Transverse colon (tissue), 4 donors: Measurements from ENCODE around the gene ATE1. TPM values are rescaled to one million over a fixed set of nuclear protein-coding genes. Genes with fewer than 3 reads are reported as not detected.

Source experiments
- DNase-seq: peaks from one replicate; pipeline ENCODE4 v3.0.0-alpha.2; 2019
- H3K27ac ChIP-seq, 4 donors: fragments of 200-600 bp; sonication (generic); 2 replicates each; pipeline ENCODE4 v1.5.1; 2016 to 2018; ENCODE audit warnings: inconsistent platforms in 4 of 4
- H3K27me3 ChIP-seq: fragments of 200-600 bp; sonication (generic); 2 replicates; pipeline ENCODE4 v1.5.1; 2017; ENCODE audit warnings: inconsistent platforms
- H3K36me3 ChIP-seq, 4 donors: fragments of 200-600 bp; sonication (generic); 2 replicates each; pipeline ENCODE4 v1.5.1; 2017 to 2019; ENCODE audit warnings: inconsistent platforms in 4 of 4
- H3K4me1 ChIP-seq, 4 donors: fragments of 200-600 bp; sonication (generic); 2 replicates each; pipeline ENCODE4 v1.5.1; 2017 to 2020; ENCODE audit warnings: inconsistent platforms in 4 of 4
- H3K4me3 ChIP-seq, 4 donors: fragments of 200-600 bp; sonication (generic); 1 replicate in 1 of 4; 2 replicates in 3 of 4; pipeline versions ENCODE4 v1.5.1 to v1.6.1; 2017 to 2019; ENCODE audit warnings: inconsistent platforms in 4 of 4
- H3K9me3 ChIP-seq, 2 donors: fragments of 200-600 bp; sonication (generic); 2 replicates each; pipeline ENCODE4 v1.5.1; 2017 to 2019; ENCODE audit warnings: inconsistent platforms in 2 of 2
- EP300 ChIP-seq: sonication (generic); formaldehyde crosslinking; IDR thresholded peaks from one replicate; pipeline ENCODE4 v1.6.1; 2017; ENCODE audit warnings: antibody characterized with exemption, low read depth
- POLR2A ChIP-seq: fragments of 450-650 bp; IDR thresholded peaks from one replicate; pipeline ENCODE4 v1.6.1; 2016; ENCODE audit warnings: antibody characterized with exemption, mild to moderate bottlenecking, moderate library complexity
- POLR2AphosphoS5 ChIP-seq, 3 donors: sonication (generic); formaldehyde crosslinking; IDR thresholded peaks; one replicate each; pipeline ENCODE4 v1.6.1; 2016; ENCODE audit warnings: antibody characterized with exemption in 3 of 3
- WGBS, 2 donors: methylation state at CpG; one replicate each; pipeline ENCODE4 v1.1.5; 2018; ENCODE audit warnings: low coverage in 1 of 2; 5-methylcytosine and 5-hydroxymethylcytosine counted together
- in situ Hi-C, 4 donors: fragments of 200-750 bp; cut with MboI; loops; one replicate each; pipeline versions ENCODE4 v1.15.0 to v1.15.1; 2017; ENCODE audit warnings: low sequenced_read_pairs in 3 of 4, low pct_ligation_motif_present in 1 of 4, low pct_unique_long_range_greater_than_20kb in 1 of 4
- intact Hi-C: fragments of 100-400 bp; cut with DNase I; formaldehyde crosslinking; loops from one replicate; pipeline ENCODE4 v1.15.1; 2023; ENCODE audit warnings: low total_unique reads
- total RNA-seq, 4 donors: library from RNA; depleted of rRNA; stranded (reverse); fragments of >200 nt; gene quantifications; one replicate each; pipeline ENCODE4 v1.1.0, GENCODE V29; 2016
- TF ChIP-seq, protein P1 (sequence below), 5 experiments: fragments of 200-600 bp in 3 of 5; fragments of 450-650 bp in 2 of 5; sonication (generic) in 3 of 5; IDR thresholded peaks; 1 replicate in 2 of 5; 2 replicates in 3 of 5; pipeline ENCODE4 v1.5.1; 2016 to 2017; ENCODE audit warnings: antibody characterized with exemption in 5 of 5, inconsistent platforms in 3 of 5, mild to moderate bottlenecking in 2 of 5, moderate library complexity in 1 of 5

ATE1 gene
- total RNA-seq, 4 donors from 2014 or later: 25.3 to 1,446 (median 31.4) TPM

DNA sequence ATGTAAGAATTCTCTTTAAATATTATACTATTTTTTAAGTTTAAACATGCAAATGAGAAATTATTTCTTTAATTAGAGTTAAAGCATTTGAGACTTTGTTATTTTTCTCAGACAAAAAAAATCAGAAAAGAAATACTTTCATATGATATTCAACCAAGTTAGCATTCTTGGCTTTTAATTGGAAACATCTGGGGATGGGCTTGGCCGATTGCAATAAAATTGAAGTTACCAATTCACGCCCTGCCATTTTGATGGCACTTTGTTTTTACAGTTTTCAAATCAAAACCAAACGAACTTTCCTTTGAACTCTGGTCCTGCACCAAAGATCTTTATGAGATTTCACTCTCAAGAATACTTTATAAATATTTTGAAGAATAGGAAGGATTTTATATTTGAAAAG is 127.7 kb downstream of the ATE1 start:
- Histone ChIP-seq H3K27ac (no peak overlapping the region), H3K27me3 (no peaks in the 10 kb centered on the region), H3K4me3 (no peak overlapping the region), H3K36me3 (peaks cover 0 to 3% (median 0%) of the 10 kb centered on the region in 4 donors), H3K9me3 (no peaks in the 10 kb centered on the region), H3K4me1 (peaks cover 0 to 4% (median 0%) of the 10 kb centered on the region in 4 donors)
- DNase-seq: no peak
- in situ Hi-C loops (no loop called here), intact Hi-C loops (no loop called here)
- 49 to 69% methylated on average over 3 of the region's 3 CpGs for WGBS, 2 donors
- TF ChIP-seq, protein P1, sequence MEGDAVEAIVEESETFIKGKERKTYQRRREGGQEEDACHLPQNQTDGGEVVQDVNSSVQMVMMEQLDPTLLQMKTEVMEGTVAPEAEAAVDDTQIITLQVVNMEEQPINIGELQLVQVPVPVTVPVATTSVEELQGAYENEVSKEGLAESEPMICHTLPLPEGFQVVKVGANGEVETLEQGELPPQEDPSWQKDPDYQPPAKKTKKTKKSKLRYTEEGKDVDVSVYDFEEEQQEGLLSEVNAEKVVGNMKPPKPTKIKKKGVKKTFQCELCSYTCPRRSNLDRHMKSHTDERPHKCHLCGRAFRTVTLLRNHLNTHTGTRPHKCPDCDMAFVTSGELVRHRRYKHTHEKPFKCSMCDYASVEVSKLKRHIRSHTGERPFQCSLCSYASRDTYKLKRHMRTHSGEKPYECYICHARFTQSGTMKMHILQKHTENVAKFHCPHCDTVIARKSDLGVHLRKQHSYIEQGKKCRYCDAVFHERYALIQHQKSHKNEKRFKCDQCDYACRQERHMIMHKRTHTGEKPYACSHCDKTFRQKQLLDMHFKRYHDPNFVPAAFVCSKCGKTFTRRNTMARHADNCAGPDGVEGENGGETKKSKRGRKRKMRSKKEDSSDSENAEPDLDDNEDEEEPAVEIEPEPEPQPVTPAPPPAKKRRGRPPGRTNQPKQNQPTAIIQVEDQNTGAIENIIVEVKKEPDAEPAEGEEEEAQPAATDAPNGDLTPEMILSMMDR (IDR thresholded peaks at IDR 0.05): no peak
- TF ChIP-seq POLR2A (no peak), POLR2AphosphoS5 (IDR thresholded peaks at IDR 0.05) (no peak), EP300 (no peak)

GRCh38 chr10:121797490-121797889 is 130.3 kb downstream of the ATE1 start:
- no peak overlapping the region for H3K4me3 ChIP-seq
- H3K27ac ChIP-seq: no peak overlapping the region
- 82 to 94% methylated on average over 8 of the region's 8 CpGs for WGBS, 2 donors
- H3K27me3 ChIP-seq: no peaks in the 10 kb centered on the region
- intact Hi-C loops (no loop called here), in situ Hi-C loops (no loop called here)
- DNase-seq: no peak
- peaks cover 0 to 3% (median 0%) of the 10 kb centered on the region in 4 donors for H3K36me3 ChIP-seq
- peaks cover 0 to 4% (median 0%) of the 10 kb centered on the region in 4 donors for H3K4me1 ChIP-seq
- H3K9me3 ChIP-seq: no peaks in the 10 kb centered on the region
- no peak for TF ChIP-seq POLR2AphosphoS5 (IDR thresholded peaks at IDR 0.05)
- TF ChIP-seq POLR2A: no peak
- TF ChIP-seq EP300: no peak
- TF ChIP-seq, protein P1 (IDR thresholded peaks at IDR 0.05): no peak

- Histone ChIP-seq H3K4me1 (peaks cover 0 to 4% (median 0%) of the 10 kb centered on the region in 4 donors), H3K27ac (no peak overlapping the region), H3K9me3 (no peaks in the 10 kb centered on the region), H3K27me3 (no peaks in the 10 kb centered on the region), H3K4me3 (no peak overlapping the region), H3K36me3 (peaks cover 0 to 5% (median 0%) of the 10 kb centered on the region in 4 donors)
- intact Hi-C loops: no loop called here
- DNase-seq: no peak
- TF ChIP-seq, protein P1 (IDR thresholded peaks at IDR 0.05): no peak
- TF ChIP-seq POLR2A (no peak), EP300 (no peak), POLR2AphosphoS5 (IDR thresholded peaks at IDR 0.05) (no peak)
- in situ Hi-C loops: no loop called here
- WGBS, 2 donors: 82 to 86% methylated on average over 3 of the region's 3 CpGs
Measured at GRCh38 chr10:121796342-121796741, 131.5 kb downstream of the ATE1 start.

GRCh38 chr10:121792198-121792597 is 135.6 kb downstream of the ATE1 start:
- no peak overlapping the region for H3K27ac ChIP-seq
- TF ChIP-seq POLR2A: no peak
- TF ChIP-seq EP300: no peak
- TF ChIP-seq, protein P1 (IDR thresholded peaks at IDR 0.05): no peak
- TF ChIP-seq POLR2AphosphoS5 (IDR thresholded peaks at IDR 0.05): no peak
- 67 to 95% methylated on average over 1 to 3 of the region's 3 CpGs for WGBS, 2 donors

More at GRCh38 chr10:121792198-121792597, 135.6 kb downstream of the ATE1 start:
- peaks cover 0 to 5% (median 0%) of the 10 kb centered on the region in 4 donors for H3K36me3 ChIP-seq
- DNase-seq: no peak
- intact Hi-C loops: no loop called here
- H3K4me1 ChIP-seq: no peaks in the 10 kb centered on the region
- H3K9me3 ChIP-seq: no peaks in the 10 kb centered on the region
- H3K27me3 ChIP-seq: no peaks in the 10 kb centered on the region
- no peak overlapping the region for H3K4me3 ChIP-seq
- in situ Hi-C loops: no loop called here
